DND-41 (cell line): ENCODE measurements around the gene SNAPC4.

Experiments used
- EZH2 ChIP-seq: IDR thresholded peaks from 3 replicates; pipeline ENCODE4 v1.6.1; 2012; ENCODE audit warnings: borderline replicate concordance, low read depth, mild to moderate bottlenecking, moderate library complexity, low read length, inconsistent platforms; ENCODE audit not compliant: severe bottlenecking
- TF ChIP-seq, protein P1 (sequence below): IDR thresholded peaks from 2 replicates; pipeline ENCODE4 v1.5.1; 2012; ENCODE audit warnings: borderline replicate concordance, low read length, moderate library complexity, mild to moderate bottlenecking; ENCODE audit not compliant: poor library complexity, severe bottlenecking; ENCODE audit errors: extremely low read depth

DNA sequence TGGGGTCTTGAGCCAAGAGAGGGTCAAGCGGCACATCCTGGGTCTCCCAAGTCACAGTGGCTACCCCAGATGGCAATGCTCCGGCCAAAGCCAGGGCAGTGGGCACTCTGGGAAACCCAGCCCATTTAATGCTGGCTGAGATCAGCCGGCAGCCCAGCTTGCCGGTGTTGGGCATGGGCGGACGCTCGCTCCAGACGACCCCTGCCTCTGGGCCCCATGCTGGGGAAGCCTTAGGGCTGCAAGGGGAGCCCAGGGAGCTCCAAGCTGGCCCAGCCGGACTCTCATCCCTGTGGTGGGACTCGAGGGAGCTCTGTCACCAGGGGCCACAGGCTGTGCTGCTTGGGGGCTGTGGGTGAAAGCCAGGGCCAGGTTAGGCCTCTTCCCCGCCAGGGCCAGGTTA is 20.6 kb downstream of the SNAPC4 start:
- TF ChIP-seq, protein P1, sequence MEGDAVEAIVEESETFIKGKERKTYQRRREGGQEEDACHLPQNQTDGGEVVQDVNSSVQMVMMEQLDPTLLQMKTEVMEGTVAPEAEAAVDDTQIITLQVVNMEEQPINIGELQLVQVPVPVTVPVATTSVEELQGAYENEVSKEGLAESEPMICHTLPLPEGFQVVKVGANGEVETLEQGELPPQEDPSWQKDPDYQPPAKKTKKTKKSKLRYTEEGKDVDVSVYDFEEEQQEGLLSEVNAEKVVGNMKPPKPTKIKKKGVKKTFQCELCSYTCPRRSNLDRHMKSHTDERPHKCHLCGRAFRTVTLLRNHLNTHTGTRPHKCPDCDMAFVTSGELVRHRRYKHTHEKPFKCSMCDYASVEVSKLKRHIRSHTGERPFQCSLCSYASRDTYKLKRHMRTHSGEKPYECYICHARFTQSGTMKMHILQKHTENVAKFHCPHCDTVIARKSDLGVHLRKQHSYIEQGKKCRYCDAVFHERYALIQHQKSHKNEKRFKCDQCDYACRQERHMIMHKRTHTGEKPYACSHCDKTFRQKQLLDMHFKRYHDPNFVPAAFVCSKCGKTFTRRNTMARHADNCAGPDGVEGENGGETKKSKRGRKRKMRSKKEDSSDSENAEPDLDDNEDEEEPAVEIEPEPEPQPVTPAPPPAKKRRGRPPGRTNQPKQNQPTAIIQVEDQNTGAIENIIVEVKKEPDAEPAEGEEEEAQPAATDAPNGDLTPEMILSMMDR = no peak
- no peak for TF ChIP-seq EZH2
